IPS DF 19.7 (cell line): ENCODE results near the gene TSN.
"Not testable (repeated sequence)": the region's sequence is repeated elsewhere in the genome, so short reads cannot be mapped to it uniquely, and the experiment has no call there.

Experiments used
- DNase-seq: peaks from one replicate; pipeline ENCODE4 v3.0.0-alpha.2; 2013; ENCODE audit warnings: low read depth, low spot score

The TSN gene

GRCh38 chr2:121801916-121802315 lies 46.5 kb downstream of the TSN start:
- no peak for DNase-seq

- no peak for DNase-seq
Measured at GRCh38 chr2:121803503-121803902, 48.1 kb downstream of the TSN start.

GRCh38 chr2:121804340-121804739 lies 48.9 kb downstream of the TSN start:
- DNase-seq, result no peak

- DNase-seq, result no peak
Measured at GRCh38 chr2:121804997-121805765, 49.7 kb downstream of the TSN start.

GRCh38 chr2:121805766-121806143 lies 50.3 kb downstream of the TSN start:
- no peak for DNase-seq

GRCh38 chr2:121807771-121808170 lies 52.3 kb downstream of the TSN start:
- DNase-seq, result not testable (repeated sequence)

- no peak for DNase-seq
Measured at GRCh38 chr2:121809607-121810006, 54.2 kb downstream of the TSN start.

- DNase-seq, result no peak
Measured at GRCh38 chr2:121810959-121811853, 55.8 kb downstream of the TSN start.

- DNase-seq, result not testable (repeated sequence)
Measured at GRCh38 chr2:121813083-121813482, 57.6 kb downstream of the TSN start.

- DNase-seq, result no peak
Measured at GRCh38 chr2:121815216-121815615, 59.8 kb downstream of the TSN start.

- DNase-seq, result no peak
Measured at GRCh38 chr2:121816797-121817196, 61.3 kb downstream of the TSN start.

- DNase-seq, result not testable (repeated sequence)
Measured at GRCh38 chr2:121817304-121817703, 61.9 kb downstream of the TSN start.
